ENCODE results near the gene OR51B2. TPM values are rescaled to one million over a fixed set of nuclear protein-coding genes. Genes with fewer than 3 reads are reported as not detected.

OR51B2 gene
- total RNA-seq, 4 donors from 2014 or later, result not detected

GRCh38 chr11:5286351-5286750 is 37.7 kb downstream of the OR51B2 start:
- DNase-seq, result no peak
- TF ChIP-seq POLR2A (IDR thresholded peaks at IDR 0.05) (no peak), CTCF (IDR thresholded peaks at IDR 0.05) (no peak)
- intact Hi-C loops (cut with DNase I), result no loop called here
- H3K36me3 ChIP-seq, result no peaks in the 10 kb centered on the region
- no peaks in the 10 kb centered on the region for H3K27me3 ChIP-seq
- WGBS, 2 donors, result 11 to 14% methylated on average over 1 of the region's 1 CpG
- H3K4me3 ChIP-seq, result no peak overlapping the region
- no peak overlapping the region for H3K27ac ChIP-seq
- no peaks in the 10 kb centered on the region for H3K4me1 ChIP-seq
- H3K9me3 ChIP-seq, result no peaks in the 10 kb centered on the region

GRCh38 chr11:5285703-5286340 is 38.3 kb downstream of the OR51B2 start:
- Histone ChIP-seq H3K9me3 (no peaks in the 10 kb centered on the region), H3K4me1 (peaks cover 0 to 1% (median 0%) of the 10 kb centered on the region in 3 donors), H3K27ac (no peak overlapping the region), H3K4me3 (no peak overlapping the region), H3K36me3 (no peaks in the 10 kb centered on the region), H3K27me3 (no peaks in the 10 kb centered on the region)
- intact Hi-C loops (cut with DNase I), result no loop called here
- TF ChIP-seq CTCF (IDR thresholded peaks at IDR 0.05) (no peak), POLR2A (IDR thresholded peaks at IDR 0.05) (no peak)
- WGBS, 2 donors, result 43 to 61% methylated on average over 4 of the region's 4 CpGs
- no peak for DNase-seq

- no peaks in the 10 kb centered on the region for H3K36me3 ChIP-seq
- H3K27ac ChIP-seq, result no peak overlapping the region
- intact Hi-C loops (cut with DNase I), result no loop called here
- WGBS, 2 donors, result 54 to 80% methylated on average over 2 of the region's 2 CpGs
- no peak for DNase-seq
- H3K27me3 ChIP-seq, result no peaks in the 10 kb centered on the region
- H3K9me3 ChIP-seq, result no peaks in the 10 kb centered on the region
- peaks cover 0 to 6% (median 0%) of the 10 kb centered on the region in 3 donors for H3K4me1 ChIP-seq
- H3K4me3 ChIP-seq, result no peak overlapping the region
- TF ChIP-seq POLR2A (IDR thresholded peaks at IDR 0.05) (no peak), CTCF (IDR thresholded peaks at IDR 0.05) (no peak)
Observed at GRCh38 chr11:5284637-5285036, 39.5 kb downstream of the OR51B2 start.

- H3K27me3 ChIP-seq, result no peaks in the 10 kb centered on the region
- TF ChIP-seq CTCF (IDR thresholded peaks at IDR 0.05), result no peak
- no peak for TF ChIP-seq POLR2A (IDR thresholded peaks at IDR 0.05)
- intact Hi-C loops (cut with DNase I), result no loop called here
- peaks cover 0 to 6% (median 0%) of the 10 kb centered on the region in 3 donors for H3K4me1 ChIP-seq
- no peak overlapping the region for H3K4me3 ChIP-seq
- H3K9me3 ChIP-seq, result no peaks in the 10 kb centered on the region
- WGBS, 2 donors, result 61 to 63% methylated on average over 1 of the region's 1 CpG
- no peak overlapping the region for H3K27ac ChIP-seq
- no peaks in the 10 kb centered on the region for H3K36me3 ChIP-seq
- DNase-seq, result no peak
Observed at GRCh38 chr11:5283882-5284281, 40.2 kb downstream of the OR51B2 start.

GRCh38 chr11:5283086-5283485 is 41.0 kb downstream of the OR51B2 start:
- Histone ChIP-seq H3K9me3 (no peaks in the 10 kb centered on the region), H3K4me3 (no peak overlapping the region), H3K36me3 (no peaks in the 10 kb centered on the region), H3K27ac (no peak overlapping the region), H3K27me3 (no peaks in the 10 kb centered on the region), H3K4me1 (peaks cover 0 to 6% (median 0%) of the 10 kb centered on the region in 3 donors)
- intact Hi-C loops (cut with DNase I), result no loop called here
- DNase-seq, result no peak
- TF ChIP-seq CTCF (IDR thresholded peaks at IDR 0.05), result no peak
- TF ChIP-seq POLR2A (IDR thresholded peaks at IDR 0.05), result no peak
- 60 to 69% methylated on average over 3 of the region's 3 CpGs for WGBS, 2 donors

Data from esophagus squamous epithelium (tissue), 5 donors.